Neuronal stem cell (in vitro differentiated cells): ENCODE measurements around the gene RAB42.

Experiments used
- DNase-seq: peaks from one replicate; pipeline ENCODE4 v3.0.0-alpha.2; 2013; ENCODE audit warnings: low spot score
- H2AFZ ChIP-seq: one replicate; pipeline ENCODE4 v1.6.1; 2013; ENCODE audit warnings: mild to moderate bottlenecking, low read length, inconsistent platforms
- H2AK5ac ChIP-seq: 2 replicates; pipeline ENCODE4 v1.6.1; 2013; ENCODE audit warnings: low read depth, mild to moderate bottlenecking, inconsistent platforms, low read length, moderate library complexity, mixed read lengths
- H2BK120ac ChIP-seq: 2 replicates; pipeline ENCODE4 v1.6.1; 2013; ENCODE audit warnings: low read depth, mild to moderate bottlenecking, inconsistent platforms, low read length, moderate library complexity, mixed read lengths
- H2BK12ac ChIP-seq: one replicate; pipeline ENCODE4 v1.6.1; 2013; ENCODE audit warnings: low read length, inconsistent platforms
- H2BK15ac ChIP-seq: 2 replicates; pipeline ENCODE4 v1.6.1; 2013; ENCODE audit warnings: mild to moderate bottlenecking, low read length, inconsistent platforms, mixed read lengths
- H2BK5ac ChIP-seq: one replicate; pipeline ENCODE4 v1.6.1; 2013; ENCODE audit warnings: inconsistent platforms, mild to moderate bottlenecking, low read length, moderate library complexity
- H3K14ac ChIP-seq: one replicate; pipeline ENCODE4 v1.6.1; 2013; ENCODE audit warnings: low read length, inconsistent platforms
- H3K18ac ChIP-seq: 2 replicates; pipeline ENCODE4 v1.6.1; 2013; ENCODE audit warnings: low read length, inconsistent platforms
- H3K23ac ChIP-seq: 2 replicates; pipeline ENCODE4 v1.6.1; 2013; ENCODE audit warnings: low read depth, mild to moderate bottlenecking, mixed read lengths, low read length, inconsistent platforms; ENCODE audit not compliant: poor library complexity
- H3K27ac ChIP-seq: replicated peaks from 3 replicates; pipeline ENCODE4 v1.5.1; 2013; ENCODE audit warnings: low read length, inconsistent platforms
- H3K27me3 ChIP-seq, 3 experiments: 2 replicates each; pipeline ENCODE4 v1.6.1; 2013; ENCODE audit warnings: low read length in 3 of 3, mild to moderate bottlenecking in 2 of 3, inconsistent platforms in 1 of 3, low read depth in 1 of 3, mixed read lengths in 1 of 3, moderate library complexity in 1 of 3; ENCODE audit not compliant: control insufficient read depth in 3 of 3, insufficient read depth in 3 of 3
- H3K36me3 ChIP-seq, 2 donors: replicated peaks in 1 of 2; 2 replicates each; pipeline ENCODE4 v1.6.1; 2013; ENCODE audit warnings: low read length in 2 of 2; ENCODE audit not compliant: control insufficient read depth in 2 of 2, insufficient read depth in 2 of 2
- H3K4ac ChIP-seq: 2 replicates; pipeline ENCODE4 v1.6.1; 2013; ENCODE audit warnings: inconsistent platforms, mild to moderate bottlenecking, low read length, moderate library complexity
- H3K4me1 ChIP-seq, 2 donors: 1 replicate in 1 of 2; 2 replicates in 1 of 2; pipeline ENCODE4 v1.6.1; 2013; ENCODE audit warnings: low read length in 2 of 2, low read depth in 1 of 2; ENCODE audit not compliant: control insufficient read depth in 2 of 2, insufficient read depth in 1 of 2
- H3K4me2 ChIP-seq: one replicate; pipeline ENCODE4 v1.6.1; 2013; ENCODE audit warnings: mild to moderate bottlenecking, low read length, inconsistent platforms; ENCODE audit not compliant: insufficient read depth, poor library complexity, severe bottlenecking
- H3K4me3 ChIP-seq, 2 donors: 2 replicates each; pipeline ENCODE4 v1.5.1; 2013; ENCODE audit warnings: low read length in 2 of 2, mild to moderate bottlenecking in 2 of 2, inconsistent platforms in 1 of 2, moderate library complexity in 1 of 2
- H3K79me1 ChIP-seq: one replicate; pipeline ENCODE4 v1.6.1; 2013; ENCODE audit warnings: low read depth, mild to moderate bottlenecking, inconsistent platforms, low read length, moderate library complexity
- H3K9ac ChIP-seq: one replicate; pipeline ENCODE4 v1.6.1; 2013; ENCODE audit warnings: mild to moderate bottlenecking, low read depth, low read length, inconsistent platforms; ENCODE audit not compliant: poor library complexity
- H3K9me3 ChIP-seq, 2 donors: replicated peaks in 1 of 2; 2 replicates each; pipeline versions ENCODE3 to v1.6.1; 2013; ENCODE audit warnings: low read length in 2 of 2, mild to moderate bottlenecking in 2 of 2, inconsistent platforms in 1 of 2, low read depth in 1 of 2, mixed read lengths in 1 of 2, moderate library complexity in 1 of 2; ENCODE audit not compliant: control insufficient read depth in 2 of 2, insufficient read depth in 1 of 2
- H4K8ac ChIP-seq: one replicate; pipeline ENCODE4 v1.6.1; 2013; ENCODE audit warnings: low read depth, mild to moderate bottlenecking, inconsistent platforms, low read length, moderate library complexity
- H4K91ac ChIP-seq: one replicate; pipeline ENCODE4 v1.6.1; 2013; ENCODE audit warnings: low read length, low read depth, mild to moderate bottlenecking, inconsistent platforms; ENCODE audit not compliant: poor library complexity
- WGBS, 2 donors: extraction: QIAGEN DNeasy Blood & Tissue Kit; methylation state at CpG; one replicate each; pipeline ENCODE4 v1.1.7; 2013; ENCODE audit warnings: missing lambda C conversion rate in 2 of 2, mixed read lengths in 1 of 2; ENCODE audit not compliant: insufficient read length in 2 of 2, insufficient replicate concordance in 1 of 2; ENCODE audit errors: extremely low coverage in 2 of 2; 5-methylcytosine and 5-hydroxymethylcytosine counted together

Gene RAB42

DNA sequence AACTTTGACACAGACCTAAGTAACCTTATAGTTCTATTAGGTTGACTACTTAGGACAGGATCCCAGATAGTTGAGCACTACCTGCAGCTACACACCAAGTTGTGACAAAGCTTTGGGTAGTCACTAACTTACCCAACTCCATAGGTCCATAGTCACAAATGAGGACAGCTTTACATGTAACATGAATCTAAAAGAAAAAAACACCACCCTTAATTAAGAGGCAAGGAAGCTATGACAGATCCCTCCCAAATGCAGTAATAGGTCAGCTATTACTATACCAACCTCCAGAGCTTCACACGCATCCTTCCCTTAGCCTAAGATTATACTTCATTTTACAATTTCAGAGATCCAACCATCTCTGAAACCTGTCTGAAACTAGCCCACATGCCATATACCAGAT is 12.7 kb upstream of the RAB42 start:
- no peak overlapping the region for H4K91ac ChIP-seq
- no peak overlapping the region for H2BK120ac ChIP-seq
- H3K27me3 ChIP-seq: peaks cover 0 to 9% (median 0%) of the 10 kb centered on the region in 3 experiments
- no peak overlapping the region for H2BK15ac ChIP-seq
- H2BK5ac ChIP-seq: no peak overlapping the region
- DNase-seq: no peak
- H2BK12ac ChIP-seq: no peak overlapping the region
- peaks cover 5% of the 10 kb centered on the region for H3K79me1 ChIP-seq
- no peak overlapping the region for H3K4me3 ChIP-seq
- peaks cover 32 to 53% of the 10 kb centered on the region in 2 donors for H3K36me3 ChIP-seq
- no peak overlapping the region for H3K4ac ChIP-seq
- H2AFZ ChIP-seq: no peak overlapping the region
- no peak overlapping the region for H3K27ac ChIP-seq
- no peak overlapping the region for H3K23ac ChIP-seq
- WGBS, 2 donors: no CpG with 5 or more reads among the region's 1 CpG
- H2AK5ac ChIP-seq: no peak overlapping the region
- no peaks in the 10 kb centered on the region for H3K9me3 ChIP-seq
- H3K9ac ChIP-seq: no peak overlapping the region
- no peak overlapping the region for H4K8ac ChIP-seq
- no peak overlapping the region for H3K4me2 ChIP-seq
- peaks cover 6 to 9% of the 10 kb centered on the region in 2 donors for H3K4me1 ChIP-seq
- no peak overlapping the region for H3K14ac ChIP-seq
- no peak overlapping the region for H3K18ac ChIP-seq

DNA sequence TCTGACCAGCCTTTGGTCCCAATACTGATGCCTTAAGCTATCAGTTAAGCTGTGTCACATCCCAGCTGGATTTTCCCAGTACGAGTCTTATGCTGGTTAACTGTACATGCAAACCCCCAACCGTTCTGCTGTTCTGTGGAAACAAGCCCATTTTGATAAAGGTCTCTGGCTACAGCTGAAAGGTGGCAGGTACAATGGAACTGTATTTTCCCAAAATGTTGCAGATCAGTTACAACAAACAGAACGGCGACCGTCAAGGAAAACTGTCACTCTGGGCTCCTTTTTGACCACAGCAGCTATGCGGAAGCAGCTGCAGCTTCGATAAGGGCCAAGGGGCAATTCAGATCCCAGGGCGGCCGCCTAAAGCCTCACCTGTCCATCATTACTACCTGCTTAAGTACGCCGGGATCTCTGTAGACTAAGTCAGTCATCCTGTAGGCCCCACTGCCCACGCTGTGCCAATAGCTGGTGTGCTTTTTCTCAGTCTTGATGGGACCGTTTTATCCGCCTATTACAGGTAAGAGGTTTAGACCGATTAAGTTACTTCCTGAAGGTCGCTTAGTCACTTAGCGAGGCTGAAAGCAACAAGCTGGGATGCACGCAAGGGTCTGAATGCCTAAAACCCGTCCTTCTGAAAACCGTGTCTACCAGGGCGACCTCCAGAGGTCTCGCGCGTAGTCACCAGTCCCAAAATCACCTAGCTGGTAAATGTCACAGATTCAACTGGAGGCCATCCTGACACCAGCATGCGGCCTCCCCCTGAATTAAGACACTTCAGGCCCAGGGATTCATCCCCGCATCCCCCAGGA is 11.1 kb upstream of the RAB42 start:
- Histone ChIP-seq H3K36me3 (peaks cover 32 to 46% of the 10 kb centered on the region in 2 donors), H2BK120ac (no peak overlapping the region), H2AK5ac (no peak overlapping the region), H3K79me1 (peaks cover 5% of the 10 kb centered on the region), H4K91ac (no peak overlapping the region), H3K27ac (no peak overlapping the region), H2BK5ac (no peak overlapping the region), H3K9me3 (peaks cover 0 to 1% of the 10 kb centered on the region in 2 donors), H3K9ac (peak overlapping the region; percentile 84), H3K4me2 (peak overlapping the region; percentile 76), H3K4me1 (peaks cover 6 to 9% of the 10 kb centered on the region in 2 donors), H3K18ac (peak overlapping the region; percentile 85), H3K27me3 (peaks cover 0 to 9% (median 0%) of the 10 kb centered on the region in 3 experiments), H2BK12ac (no peak overlapping the region), H3K23ac (no peak overlapping the region), H3K4ac (no peak overlapping the region), H3K14ac (peak overlapping the region; percentile 5), H3K4me3 (peak overlapping the region; percentile 69 to 92), H2AFZ (peak overlapping the region; percentile 100), H2BK15ac (no peak overlapping the region), H4K8ac (no peak overlapping the region)
- no CpG with 5 or more reads among the region's 26 CpGs for whole genome bisulfite sequencing, 2 donors
- DNase-seq: peak; percentile 53

DNA sequence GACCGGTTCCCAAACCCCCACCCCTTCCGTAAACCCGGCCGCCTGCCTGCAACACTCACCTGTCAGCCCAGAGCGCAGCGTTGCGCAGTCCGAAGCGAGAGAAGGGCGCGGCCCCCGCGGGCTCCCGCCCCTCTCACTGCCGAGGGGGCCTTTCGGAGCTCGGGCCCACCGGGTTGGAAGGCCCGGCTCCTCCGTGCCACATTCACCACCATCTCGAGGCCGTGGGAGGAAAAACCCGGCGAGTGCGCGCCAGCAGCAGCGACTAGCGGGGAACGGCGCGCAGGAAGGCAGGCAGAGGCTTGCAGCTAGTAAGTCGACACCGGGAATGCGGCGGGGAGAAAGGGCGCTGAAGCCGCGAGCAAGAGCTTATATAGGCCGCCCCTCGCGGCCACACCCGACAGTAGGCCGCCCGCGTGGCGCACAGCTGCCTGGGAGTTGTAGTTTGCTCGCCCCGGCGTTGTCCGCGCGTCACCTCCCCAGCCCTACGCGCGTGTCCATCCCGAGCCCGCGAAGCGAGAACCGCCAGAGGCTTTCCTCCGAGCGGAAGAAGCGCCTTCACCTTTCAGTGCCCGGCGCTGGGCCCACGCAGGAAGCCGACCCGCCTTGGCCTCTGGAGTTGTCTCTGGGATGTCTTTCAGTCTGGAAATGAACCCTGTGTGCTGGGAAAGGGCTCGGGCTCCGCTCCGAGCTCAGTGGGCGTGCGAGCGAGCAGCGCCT is 10.4 kb upstream of the RAB42 start:
- WGBS, 2 donors: no CpG with 5 or more reads among the region's 75 CpGs
- Histone ChIP-seq H3K27me3 (peaks cover 0 to 9% (median 0%) of the 10 kb centered on the region in 3 experiments), H2BK120ac (peak overlapping the region; percentile 93), H2BK15ac (peak overlapping the region; percentile 75), H3K4me2 (peak overlapping the region; percentile 97), H3K9me3 (peaks cover 0 to 1% of the 10 kb centered on the region in 2 donors), H4K91ac (no peak overlapping the region), H3K18ac (peak overlapping the region; percentile 92), H3K36me3 (peaks cover 31 to 44% of the 10 kb centered on the region in 2 donors), H3K4me3 (peak overlapping the region; percentile 69 to 92), H3K23ac (peak overlapping the region; percentile 100), H2BK5ac (peak overlapping the region; percentile 84), H3K4ac (no peak overlapping the region), H3K9ac (peak overlapping the region; percentile 89), H3K27ac (no peak overlapping the region), H2BK12ac (no peak overlapping the region), H2AFZ (peak overlapping the region; percentile 100), H3K4me1 (peaks cover 6 to 9% of the 10 kb centered on the region in 2 donors), H4K8ac (no peak overlapping the region), H3K14ac (peak overlapping the region; percentile 5), H2AK5ac (no peak overlapping the region), H3K79me1 (peaks cover 5% of the 10 kb centered on the region)
- peak; percentile 95 for DNase-seq

DNA sequence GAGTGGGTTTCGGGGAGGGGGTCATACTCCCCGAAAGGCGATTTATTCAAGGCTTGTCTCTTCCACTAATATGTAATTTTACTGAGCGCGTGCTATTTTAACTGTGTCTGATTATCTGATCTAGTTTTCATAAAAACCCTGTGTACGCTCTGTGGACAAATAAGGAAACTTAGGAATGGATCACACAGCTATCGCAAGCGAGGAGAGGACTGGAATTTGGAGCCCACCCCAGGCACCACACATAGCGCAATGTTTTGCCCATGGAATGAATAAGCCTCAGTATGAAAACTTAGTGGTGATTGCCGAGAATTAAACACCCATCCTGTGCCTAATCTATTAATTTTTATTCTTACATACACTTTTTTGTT is 9.8 kb upstream of the RAB42 start:
- WGBS, 2 donors: no CpG with 5 or more reads among the region's 10 CpGs
- H3K14ac ChIP-seq: no peak overlapping the region

More for the DNA sequence above, 9.8 kb upstream of the RAB42 start:
- Histone ChIP-seq H2AK5ac (no peak overlapping the region), H3K4me2 (peak overlapping the region; percentile 97), H4K8ac (no peak overlapping the region), H3K27ac (no peak overlapping the region), H4K91ac (no peak overlapping the region), H3K4ac (no peak overlapping the region), H2BK120ac (peak overlapping the region; percentile 93), H3K4me3 (peak overlapping the region; percentile 69 to 80), H3K27me3 (peaks cover 0 to 9% (median 0%) of the 10 kb centered on the region in 3 experiments), H3K9me3 (peaks cover 0 to 1% of the 10 kb centered on the region in 2 donors), H2AFZ (peak overlapping the region; percentile 100), H3K23ac (no peak overlapping the region), H3K4me1 (peaks cover 6 to 9% of the 10 kb centered on the region in 2 donors), H3K9ac (peak overlapping the region; percentile 89), H3K18ac (peak overlapping the region; percentile 92), H2BK15ac (peak overlapping the region; percentile 75), H2BK5ac (peak overlapping the region; percentile 84), H3K36me3 (peaks cover 26 to 39% of the 10 kb centered on the region in 2 donors), H3K79me1 (peaks cover 5% of the 10 kb centered on the region), H2BK12ac (no peak overlapping the region)
- DNase-seq: no peak
